PC-9 (cell line): ENCODE results near the gene LBHD2.

Source experiments
- CTCF ChIP-seq: fragments of 200-600 bp; sonication (generic); conservative IDR thresholded peaks from 2 replicates; pipeline ENCODE4 v1.6.1; 2017; ENCODE audit warnings: mixed run types, antibody characterized with exemption, mild to moderate bottlenecking, moderate library complexity
- EZH2 ChIP-seq: fragments of 200-600 bp; sonication (generic); IDR thresholded peaks from 2 replicates; pipeline ENCODE4 v1.8.0; 2017; ENCODE audit warnings: antibody characterized with exemption, low read depth

GRCh38 chr14:103107455-103107854 lies 23.4 kb downstream of the LBHD2 start:
- TF ChIP-seq EZH2, result no peak
- TF ChIP-seq CTCF, result no peak
